Measurements from ENCODE around the gene ZNF737. TPM values are rescaled to one million over a fixed set of nuclear protein-coding genes. Genes with fewer than 3 reads are reported as not detected.
"Not testable (repeated sequence)": the region's sequence is repeated elsewhere in the genome, so short reads cannot be mapped to it uniquely, and the experiment has no call there.

ZNF737 gene
- polyA plus RNA-seq (2012; ENCODE audit: missing spikeins): 8.1 TPM

- peak; percentile 50 for FAIRE-seq
- DNase-seq (ENCODE audit: insufficient read length): peak; percentile 56
- peak; percentile 74 for TF ChIP-seq TAF1 (IDR thresholded peaks at IDR 0.05; ENCODE audit: borderline replicate concordance, low read depth, low read length)
- TF ChIP-seq POLR2AphosphoS5 (IDR thresholded peaks at IDR 0.05; ENCODE audit: low read depth, low read length): peak; percentile 65
- peak; percentile 89 for TF ChIP-seq POLR2A (IDR thresholded peaks at IDR 0.05; ENCODE audit: low read depth, low read length)
Observed at GRCh38 chr19:20565321-20566018, at the start of gene ZNF737. ZNF737 (minus strand) TSS chr19:20565781; CDS start chr19:20565640, 141 bp downstream.

- not testable (repeated sequence) for FAIRE-seq; DNase-seq (ENCODE audit: insufficient read length)
Observed at GRCh38 chr19:20614971-20615370, 49.4 kb upstream of the ZNF737 start.

- FAIRE-seq (no peak), DNase-seq (ENCODE audit: insufficient read length) (no peak)
- TF ChIP-seq TAF1 (IDR thresholded peaks at IDR 0.05; ENCODE audit: borderline replicate concordance, low read depth, low read length) (no peak), POLR2AphosphoS5 (IDR thresholded peaks at IDR 0.05; ENCODE audit: low read depth, low read length) (no peak), POLR2A (IDR thresholded peaks at IDR 0.05; ENCODE audit: low read depth, low read length) (no peak)
Observed at GRCh38 chr19:20612711-20613316, 47.2 kb upstream of the ZNF737 start.

- TF ChIP-seq POLR2AphosphoS5 (IDR thresholded peaks at IDR 0.05; ENCODE audit: low read depth, low read length) (no peak), POLR2A (IDR thresholded peaks at IDR 0.05; ENCODE audit: low read depth, low read length) (no peak), TAF1 (IDR thresholded peaks at IDR 0.05; ENCODE audit: borderline replicate concordance, low read depth, low read length) (no peak)
- DNase-seq (ENCODE audit: insufficient read length): no peak
- FAIRE-seq: no peak
Observed at GRCh38 chr19:20611866-20612265, 46.3 kb upstream of the ZNF737 start.

GRCh38 chr19:20607943-20608342, 42.4 kb upstream of the ZNF737 start:
- no peak for DNase-seq (ENCODE audit: insufficient read length)
- TF ChIP-seq POLR2A (IDR thresholded peaks at IDR 0.05; ENCODE audit: low read depth, low read length) (no peak), TAF1 (IDR thresholded peaks at IDR 0.05; ENCODE audit: borderline replicate concordance, low read depth, low read length) (no peak), POLR2AphosphoS5 (IDR thresholded peaks at IDR 0.05; ENCODE audit: low read depth, low read length) (no peak)
- FAIRE-seq: no peak

- DNase-seq (ENCODE audit: insufficient read length): no peak
- TF ChIP-seq POLR2A (IDR thresholded peaks at IDR 0.05; ENCODE audit: low read depth, low read length) (no peak), TAF1 (IDR thresholded peaks at IDR 0.05; ENCODE audit: borderline replicate concordance, low read depth, low read length) (no peak), POLR2AphosphoS5 (IDR thresholded peaks at IDR 0.05; ENCODE audit: low read depth, low read length) (no peak)
- FAIRE-seq: no peak
Observed at GRCh38 chr19:20558571-20558970, 7.0 kb downstream of the ZNF737 start.

GRCh38 chr19:20558011-20558410, 7.6 kb downstream of the ZNF737 start:
- TF ChIP-seq POLR2AphosphoS5 (IDR thresholded peaks at IDR 0.05; ENCODE audit: low read depth, low read length) (no peak), TAF1 (IDR thresholded peaks at IDR 0.05; ENCODE audit: borderline replicate concordance, low read depth, low read length) (no peak), POLR2A (IDR thresholded peaks at IDR 0.05; ENCODE audit: low read depth, low read length) (no peak)
- FAIRE-seq: no peak
- no peak for DNase-seq (ENCODE audit: insufficient read length)

- FAIRE-seq; DNase-seq (ENCODE audit: insufficient read length): not testable (repeated sequence)
Observed at GRCh38 chr19:20544667-20545333, 20.8 kb downstream of the ZNF737 start.

- not testable (repeated sequence) for DNase-seq (ENCODE audit: insufficient read length); FAIRE-seq
Observed at GRCh38 chr19:20530303-20530702, 35.3 kb downstream of the ZNF737 start.

GRCh38 chr19:20513189-20513904, 52.2 kb downstream of the ZNF737 start:
- no peak for FAIRE-seq
- TF ChIP-seq TAF1 (IDR thresholded peaks at IDR 0.05; ENCODE audit: borderline replicate concordance, low read depth, low read length): no peak
- TF ChIP-seq POLR2AphosphoS5 (IDR thresholded peaks at IDR 0.05; ENCODE audit: low read depth, low read length): no peak
- TF ChIP-seq POLR2A (IDR thresholded peaks at IDR 0.05; ENCODE audit: low read depth, low read length): no peak
- no peak for DNase-seq (ENCODE audit: insufficient read length)

- no peak for TF ChIP-seq POLR2AphosphoS5 (IDR thresholded peaks at IDR 0.05; ENCODE audit: low read depth, low read length)
- no peak for TF ChIP-seq TAF1 (IDR thresholded peaks at IDR 0.05; ENCODE audit: borderline replicate concordance, low read depth, low read length)
- no peak for TF ChIP-seq POLR2A (IDR thresholded peaks at IDR 0.05; ENCODE audit: low read depth, low read length)
- no peak for DNase-seq (ENCODE audit: insufficient read length)
- no peak for FAIRE-seq
Observed at GRCh38 chr19:20503476-20503875, 62.1 kb downstream of the ZNF737 start.

Data from GM12892 (cell line).